DOHH2 (cell line): ENCODE data around the gene ANP32B.

ENCODE experiments used
- H3F3A ChIP-seq: fragments of 200-600 bp; sonication (generic), shearing (Covaris generic); 2 replicates; pipeline ENCODE4 v1.6.0; 2016; ENCODE audit warnings: antibody characterized with exemption, mild to moderate bottlenecking; ENCODE audit not compliant: control insufficient read depth, insufficient read depth
- H3K27ac ChIP-seq: fragments of 200-600 bp; sonication (generic); 2 replicates; pipeline ENCODE4 v1.5.1; 2014; ENCODE audit warnings: low read depth, mild to moderate bottlenecking, low read length, moderate library complexity
- H3K27me3 ChIP-seq: fragments of 200-600 bp; sonication (generic); 2 replicates; pipeline ENCODE4 v1.6.1; 2014; ENCODE audit warnings: mild to moderate bottlenecking, low read length, mixed read lengths; ENCODE audit not compliant: control insufficient read depth
- H3K36me3 ChIP-seq: fragments of 200-600 bp; sonication (generic); 2 replicates; pipeline ENCODE4 v1.6.1; 2014; ENCODE audit warnings: mild to moderate bottlenecking, low read length, moderate library complexity, mixed read lengths; ENCODE audit not compliant: control insufficient read depth
- H3K4me1 ChIP-seq: fragments of 200-600 bp; sonication (generic); 2 replicates; pipeline ENCODE4 v1.6.1; 2014; ENCODE audit warnings: mild to moderate bottlenecking, low read length, mixed read lengths; ENCODE audit not compliant: control insufficient read depth
- H3K4me2 ChIP-seq: fragments of 200-600 bp; sonication (generic); 2 replicates; pipeline ENCODE4 v1.6.0; 2014; ENCODE audit warnings: mild to moderate bottlenecking, low read length, moderate library complexity
- H3K4me3 ChIP-seq: fragments of 200-600 bp; sonication (generic); 2 replicates; pipeline ENCODE4 v1.5.1; 2014; ENCODE audit warnings: mild to moderate bottlenecking, low read length, mixed read lengths
- H3K79me2 ChIP-seq: fragments of 200-600 bp; sonication (generic); 2 replicates; pipeline ENCODE4 v1.6.1; 2014; ENCODE audit warnings: mild to moderate bottlenecking, low read length, mixed read lengths; ENCODE audit not compliant: control insufficient read depth
- H3K9me2 ChIP-seq: fragments of 200-600 bp; sonication (generic); replicated peaks from 2 replicates; pipeline ENCODE4 v1.6.1; 2014; ENCODE audit warnings: mild to moderate bottlenecking, low read length, mixed read lengths; ENCODE audit not compliant: control insufficient read depth
- H3K9me3 ChIP-seq: fragments of 200-600 bp; sonication (generic); 2 replicates; pipeline ENCODE4 v1.6.1; 2014; ENCODE audit warnings: antibody characterized with exemption, low read length, mixed read lengths; ENCODE audit not compliant: control insufficient read depth, insufficient read depth
- H4K20me1 ChIP-seq: fragments of 200-600 bp; sonication (generic); 2 replicates; pipeline ENCODE4 v1.6.0; 2014; ENCODE audit warnings: low read depth, mild to moderate bottlenecking, antibody characterized with exemption, low read length, moderate library complexity; ENCODE audit not compliant: control insufficient read depth, insufficient read depth
- EZH2phosphoT487 ChIP-seq: fragments of 200-600 bp; sonication (generic); IDR thresholded peaks from 2 replicates; pipeline ENCODE4 v1.6.1; 2017; ENCODE audit warnings: borderline replicate concordance, mild to moderate bottlenecking, antibody characterized with exemption, low read length, moderate library complexity, mixed read lengths
- TF ChIP-seq, protein P1 (sequence below): fragments of 200-600 bp; sonication (generic); IDR thresholded peaks from one replicate; pipeline ENCODE4 v1.5.1; 2014; ENCODE audit warnings: antibody characterized with exemption, mild to moderate bottlenecking, low read depth, low read length; ENCODE audit not compliant: poor library complexity, severe bottlenecking

ANP32B gene

DNA sequence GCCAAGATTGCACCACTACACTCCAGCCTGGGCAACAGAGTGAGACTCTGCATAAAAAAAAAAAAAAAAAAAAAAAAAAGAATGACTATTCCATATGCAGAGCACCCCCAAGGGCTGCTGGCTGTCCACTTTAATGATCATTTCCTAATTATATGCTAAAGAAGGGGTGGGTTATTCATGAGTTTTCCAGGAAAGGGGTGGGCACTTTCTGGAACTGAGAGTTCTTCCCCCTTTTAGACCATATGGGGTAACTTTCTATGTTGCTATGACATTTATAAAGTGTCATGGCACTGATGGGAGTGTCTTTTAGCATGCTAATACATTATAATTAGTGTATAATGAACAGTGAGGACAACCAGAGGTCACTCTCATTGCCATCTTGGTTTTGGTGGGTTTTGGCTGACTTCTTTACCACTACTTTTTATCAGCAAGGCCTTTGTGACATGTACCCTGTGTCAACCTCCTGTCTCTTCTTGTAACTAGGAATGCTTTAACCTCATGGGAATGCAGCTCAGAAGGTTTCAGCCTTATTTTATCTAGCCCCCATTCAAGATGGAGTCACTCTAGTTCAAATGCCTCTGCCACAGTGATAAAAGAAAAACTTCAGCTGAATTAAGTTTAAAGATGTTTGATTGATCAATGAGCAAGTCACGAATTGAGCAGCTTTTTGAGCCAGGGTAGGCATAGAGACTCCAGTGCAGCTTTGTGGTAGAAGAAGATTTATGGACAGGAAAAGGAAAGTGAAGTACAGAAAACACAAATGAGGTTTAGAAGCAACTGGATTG, 66.3 kb downstream of the ANP32B start:
- Histone ChIP-seq H3K9me2 (no peaks in the 10 kb centered on the region), H3K4me1 (peaks cover 51% of the 10 kb centered on the region), H4K20me1 (no peaks in the 10 kb centered on the region), H3K27ac (peak overlapping the region; percentile 8; the same call in 1 of the 2 replicates), H3K79me2 (peaks cover 92% of the 10 kb centered on the region), H3K4me3 (peak overlapping the region; percentile 30), H3K9me3 (no peaks in the 10 kb centered on the region), H3K4me2 (peak overlapping the region; percentile 40), H3K27me3 (no peaks in the 10 kb centered on the region), H3K36me3 (peaks cover 85% of the 10 kb centered on the region), H3F3A (peaks cover 60% of the 10 kb centered on the region)
- TF ChIP-seq EZH2phosphoT487: no peak
- TF ChIP-seq, protein P1, sequence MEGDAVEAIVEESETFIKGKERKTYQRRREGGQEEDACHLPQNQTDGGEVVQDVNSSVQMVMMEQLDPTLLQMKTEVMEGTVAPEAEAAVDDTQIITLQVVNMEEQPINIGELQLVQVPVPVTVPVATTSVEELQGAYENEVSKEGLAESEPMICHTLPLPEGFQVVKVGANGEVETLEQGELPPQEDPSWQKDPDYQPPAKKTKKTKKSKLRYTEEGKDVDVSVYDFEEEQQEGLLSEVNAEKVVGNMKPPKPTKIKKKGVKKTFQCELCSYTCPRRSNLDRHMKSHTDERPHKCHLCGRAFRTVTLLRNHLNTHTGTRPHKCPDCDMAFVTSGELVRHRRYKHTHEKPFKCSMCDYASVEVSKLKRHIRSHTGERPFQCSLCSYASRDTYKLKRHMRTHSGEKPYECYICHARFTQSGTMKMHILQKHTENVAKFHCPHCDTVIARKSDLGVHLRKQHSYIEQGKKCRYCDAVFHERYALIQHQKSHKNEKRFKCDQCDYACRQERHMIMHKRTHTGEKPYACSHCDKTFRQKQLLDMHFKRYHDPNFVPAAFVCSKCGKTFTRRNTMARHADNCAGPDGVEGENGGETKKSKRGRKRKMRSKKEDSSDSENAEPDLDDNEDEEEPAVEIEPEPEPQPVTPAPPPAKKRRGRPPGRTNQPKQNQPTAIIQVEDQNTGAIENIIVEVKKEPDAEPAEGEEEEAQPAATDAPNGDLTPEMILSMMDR: no peak

DNA sequence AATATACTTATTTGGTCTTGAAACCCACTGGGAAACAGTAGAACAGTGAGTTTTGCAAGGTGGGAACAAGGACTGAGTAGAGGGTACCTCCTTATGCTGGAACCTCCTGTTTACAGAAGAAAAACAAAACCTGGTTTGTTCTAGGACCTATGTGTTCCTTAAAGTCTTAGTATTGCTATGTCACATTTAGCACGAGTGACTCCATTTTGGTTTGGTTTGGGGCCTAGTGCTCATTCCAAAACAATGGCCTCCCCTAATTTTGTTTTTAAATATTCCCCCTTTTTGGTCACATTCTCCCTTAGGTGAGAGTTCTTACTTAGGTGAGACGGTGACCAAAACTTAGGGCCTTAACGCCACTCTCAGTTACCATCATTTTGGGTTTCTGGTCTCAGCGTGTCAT, 67.2 kb downstream of the ANP32B start:
- H3K9me3 ChIP-seq: no peaks in the 10 kb centered on the region
- peaks cover 86% of the 10 kb centered on the region for H3K36me3 ChIP-seq
- H3K4me3 ChIP-seq: peak overlapping the region; percentile 30; the same call in 1 of the 2 replicates
- peaks cover 62% of the 10 kb centered on the region for H3F3A ChIP-seq
- H3K27ac ChIP-seq: no peak overlapping the region
- peaks cover 50% of the 10 kb centered on the region for H3K4me1 ChIP-seq
- H3K79me2 ChIP-seq: peaks cover 94% of the 10 kb centered on the region
- no peaks in the 10 kb centered on the region for H4K20me1 ChIP-seq
- no peaks in the 10 kb centered on the region for H3K27me3 ChIP-seq
- TF ChIP-seq, protein P1: no peak
- TF ChIP-seq EZH2phosphoT487: no peak
- H3K9me2 ChIP-seq: no peaks in the 10 kb centered on the region
- peak overlapping the region; percentile 40 for H3K4me2 ChIP-seq

DNA sequence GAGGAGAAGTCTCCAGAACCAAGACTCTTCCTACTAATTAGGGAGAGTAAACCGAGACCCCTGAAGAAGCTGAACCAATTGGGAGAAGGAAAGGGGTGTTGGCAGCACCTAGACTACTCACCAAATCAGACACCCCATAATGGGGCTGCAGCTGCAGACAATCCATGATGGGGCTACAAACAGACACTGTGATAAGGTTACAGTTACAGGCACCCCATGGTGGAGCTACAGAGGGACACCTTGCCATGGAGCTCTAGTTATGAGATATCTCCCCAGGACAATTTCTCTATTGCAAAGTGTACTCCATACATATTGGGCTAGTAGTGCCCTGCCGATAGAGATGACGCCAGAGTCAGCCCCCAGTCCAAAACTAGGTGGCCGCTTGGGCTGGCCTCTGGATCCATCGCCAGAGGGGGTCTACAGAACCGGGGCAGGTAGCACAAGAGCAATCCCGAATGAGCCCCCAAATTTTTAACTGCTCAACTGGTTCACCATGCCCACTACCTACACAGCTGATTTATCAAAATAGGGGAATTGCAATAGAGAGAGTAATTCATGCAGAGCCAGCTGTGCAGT, 71.3 kb downstream of the ANP32B start:
- Histone ChIP-seq H3K9me3 (no peaks in the 10 kb centered on the region), H3K27ac (peak overlapping the region; percentile 32; the same call in 1 of the 2 replicates), H3K4me2 (no peak overlapping the region), H3K79me2 (peaks cover 87% of the 10 kb centered on the region), H3K9me2 (no peaks in the 10 kb centered on the region), H3K36me3 (peaks cover 57% of the 10 kb centered on the region), H3K4me3 (no peak overlapping the region), H3K27me3 (no peaks in the 10 kb centered on the region), H3F3A (peaks cover 58% of the 10 kb centered on the region), H4K20me1 (no peaks in the 10 kb centered on the region; the same call in 1 of the 2 replicates), H3K4me1 (peaks cover 46% of the 10 kb centered on the region)
- TF ChIP-seq, protein P1: no peak
- TF ChIP-seq EZH2phosphoT487: no peak
